Daoy (cell line): ENCODE measurements around the gene PTRH1. TPM values are rescaled to one million over a fixed set of nuclear protein-coding genes. Genes with fewer than 3 reads are reported as not detected.
A peak's percentile ranks its signal among the peaks of the same experiment; 100 is the strongest.

Experiments
- DNase-seq: peaks from one replicate; pipeline ENCODE4 v3.0.0-alpha.2; 2015; ENCODE audit warnings: low read depth
- total RNA-seq: library from RNA; depleted of rRNA; stranded (reverse); fragments of >200 nt; shearing (Covaris generic); gene quantifications from 2 replicates; pipeline ENCODE4 v1.2.3, GENCODE V29; 2014

The PTRH1 gene
- total RNA-seq, 1 experiment from 2014 or later = 31.4 TPM

- no peak for DNase-seq
Measured at GRCh38 chr9:127720031-127720864, 4.8 kb upstream of the PTRH1 start.

GRCh38 chr9:127717766-127718165 lies 2.3 kb upstream of the PTRH1 start:
- DNase-seq = no peak

- no peak for DNase-seq
Measured at GRCh38 chr9:127716412-127716811, 949 bp upstream of the PTRH1 start.

- peak; percentile 38 for DNase-seq
Measured at GRCh38 chr9:127714951-127715469, 453 bp downstream of the PTRH1 start.

- no peak for DNase-seq
Measured at GRCh38 chr9:127714020-127714750, 1.3 kb downstream of the PTRH1 start.

- DNase-seq = no peak
Measured at GRCh38 chr9:127712867-127713266, 2.6 kb downstream of the PTRH1 start.

- no peak for DNase-seq
Measured at GRCh38 chr9:127712371-127712770, 3.1 kb downstream of the PTRH1 start.

- no peak for DNase-seq
Measured at GRCh38 chr9:127711831-127712274, 3.6 kb downstream of the PTRH1 start.

DNA sequence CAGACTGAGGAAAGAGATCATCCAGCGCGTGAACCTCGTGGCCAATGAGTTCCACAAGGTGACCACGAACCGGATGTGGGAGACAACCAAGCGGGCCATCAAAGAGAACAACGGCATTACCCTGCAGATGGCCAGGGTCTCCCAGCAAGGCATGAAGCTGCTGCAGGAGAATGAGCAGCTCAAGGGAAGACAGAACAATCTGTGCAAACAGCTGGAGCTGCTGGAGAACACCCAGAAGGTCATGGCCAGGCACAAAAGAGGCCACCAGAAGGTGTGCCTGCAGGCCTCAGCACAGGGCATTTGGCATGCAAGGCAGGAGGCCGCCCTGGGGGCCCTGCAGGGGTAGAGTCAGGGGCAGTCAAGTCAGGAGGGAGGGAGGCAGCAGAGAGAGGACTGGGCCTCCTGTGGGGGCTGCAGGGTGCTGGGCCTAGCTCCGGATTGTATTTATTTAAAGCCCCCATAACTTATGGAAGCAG lies 4.2 kb downstream of the PTRH1 start:
- no peak for DNase-seq

DNA sequence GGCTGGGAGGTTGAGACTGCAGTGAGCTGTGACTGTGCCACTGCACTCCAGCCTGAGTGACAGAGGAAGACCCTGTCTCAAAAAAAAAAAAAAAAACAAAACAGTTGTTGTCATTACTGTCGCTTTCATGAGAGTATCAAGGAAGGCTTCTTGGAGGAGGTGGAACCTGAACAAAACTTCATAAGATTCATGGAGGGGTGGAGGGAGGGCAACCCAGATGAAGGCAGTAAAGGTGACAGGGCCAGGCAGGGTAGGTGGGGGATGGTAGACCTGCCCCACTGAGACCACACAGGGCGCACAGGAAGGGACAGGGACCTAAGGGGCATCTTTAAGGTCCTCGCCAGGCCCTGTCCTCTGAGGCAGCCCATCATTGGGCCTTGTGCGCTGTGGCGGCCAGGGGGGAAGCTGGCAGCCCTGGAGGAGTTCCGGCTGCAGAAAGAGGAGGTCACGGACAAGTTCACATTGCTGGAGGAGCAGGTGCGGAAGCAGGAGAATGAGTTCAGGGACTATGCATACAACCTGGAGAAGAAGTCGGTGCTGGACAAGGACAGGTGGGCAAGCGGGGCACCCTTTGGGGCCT lies 5.2 kb downstream of the PTRH1 start:
- DNase-seq = no peak

DNA sequence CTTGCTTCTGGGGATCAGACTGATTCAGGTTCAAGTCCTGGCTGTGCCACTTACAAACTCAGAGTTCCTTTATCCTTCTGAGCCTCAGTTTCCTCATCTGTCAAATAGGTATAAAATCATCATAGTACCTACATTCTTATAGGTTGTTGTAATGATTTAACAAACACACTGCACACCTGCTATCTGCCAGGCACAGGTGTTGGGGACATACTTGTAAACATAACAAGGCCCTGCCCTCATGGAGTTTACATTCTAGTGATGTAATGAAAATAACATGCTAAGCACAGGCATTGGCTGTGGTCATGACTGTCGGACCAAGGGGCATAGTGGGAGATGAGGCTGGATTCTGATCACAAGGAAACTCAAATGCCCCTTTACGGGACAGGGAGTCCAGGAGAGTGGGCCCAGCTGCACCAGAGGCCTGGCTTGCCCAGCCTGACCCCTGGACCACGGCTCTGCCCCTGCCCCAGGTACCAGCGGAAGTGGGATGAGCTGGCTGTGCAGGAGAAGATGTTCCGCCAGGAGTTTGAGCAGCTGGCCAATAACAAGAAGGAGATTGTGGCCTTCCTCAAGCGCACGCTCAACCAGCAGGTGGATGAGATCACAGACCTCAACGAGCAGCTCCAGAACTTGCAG lies 6.4 kb downstream of the PTRH1 start:
- DNase-seq = no peak

GRCh38 chr9:127707766-127708165 lies 7.7 kb downstream of the PTRH1 start:
- no peak for DNase-seq

DNA sequence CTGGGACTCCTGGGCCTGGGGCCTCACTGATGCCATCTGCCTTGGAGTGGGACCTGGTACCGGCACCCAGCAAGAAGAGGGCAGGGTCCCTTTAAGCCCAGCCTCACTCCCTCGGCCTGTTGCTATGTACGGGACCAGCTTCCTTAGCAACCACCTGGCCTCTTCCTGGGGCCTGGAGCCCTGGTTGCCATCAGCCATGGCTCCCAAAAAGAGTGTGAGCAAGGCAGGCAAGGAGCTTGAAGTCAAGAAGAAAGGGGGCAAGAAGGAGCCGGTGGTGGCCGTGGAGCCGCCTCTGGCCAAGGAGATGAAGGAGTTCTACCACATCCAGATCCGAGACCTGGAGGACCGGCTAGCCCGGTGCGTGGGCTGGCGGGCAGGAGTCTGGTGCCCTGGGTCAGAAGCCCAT lies 8.6 kb downstream of the PTRH1 start, which contains the start of gene CFAP157:
Gene CFAP157 (plus strand): TSS at position 153 of the 406 bp plus-strand sequence. CDS start 44 bp downstream, at position 197.
- DNase-seq = no peak

GRCh38 chr9:127705577-127706379 lies 9.7 kb downstream of the PTRH1 start:
- no peak for DNase-seq

- DNase-seq = no peak
Measured at GRCh38 chr9:127703289-127703946, 12.0 kb downstream of the PTRH1 start.

- DNase-seq = no peak
Measured at GRCh38 chr9:127700594-127701255, 14.7 kb downstream of the PTRH1 start.

- no peak for DNase-seq
Measured at GRCh38 chr9:127700140-127700539, 15.3 kb downstream of the PTRH1 start.

- peak; percentile 87 for DNase-seq
Measured at GRCh38 chr9:127698985-127699670, 16.3 kb downstream of the PTRH1 start.

GRCh38 chr9:127698386-127698785 lies 17.1 kb downstream of the PTRH1 start:
- no peak for DNase-seq
